ENCODE results near the gene ANKRD42. TPM values are rescaled to one million over a fixed set of nuclear protein-coding genes. Genes with fewer than 3 reads are reported as not detected.

ANKRD42 gene
- total and polyA plus RNA-seq, 9 of the 15 experiments (the other 6 are each of a cell fraction or from before 2014, with no cell fraction given): 2.8 to 9.1 (median 6.1) TPM

GRCh38 chr11:83194281-83195142, 1.0 kb downstream of the ANKRD42 start (continued):
- TF ChIP-seq ZNF512 (tag; IDR thresholded peaks at IDR 0.05): peak; percentile 61
- TF ChIP-seq ZNF318 (IDR thresholded peaks at IDR 0.05; ENCODE audit: borderline replicate concordance in 1 of 2, low read depth in 1 of 2): 0 out of 4 replicates have a peak, but pooled peaks of 1 of the 2 experiments have one; percentile 10
- TF ChIP-seq PRDM10 (IDR thresholded peaks at IDR 0.05; ENCODE audit: partially characterized antibody): peak; percentile 51
- no peak for TF ChIP-seq ELK1 (CRISPR knock-in tag; IDR thresholded peaks at IDR 0.05)
- no peak for TF ChIP-seq HDAC1 (IDR thresholded peaks at IDR 0.05)
- no peak for TF ChIP-seq ZNF146 (CRISPR knock-in tag; IDR thresholded peaks at IDR 0.05; ENCODE audit: unreplicated experiment)
- no peak for TF ChIP-seq PHF21A (IDR thresholded peaks at IDR 0.05; ENCODE audit: borderline replicate concordance, low read depth)
- TF ChIP-seq MLLT1 (IDR thresholded peaks at IDR 0.05): no peak; a peak in 1 of 4 replicates
